Stimulated activated CD4-positive, alpha-beta T cell treated with anti-CD3 and anti-CD28 coated beads, TNF-alpha, amount 100 ng/mL, for 24 hours (primary cell): ENCODE data around the gene UBR7.
"Not testable (repeated sequence)": the region's sequence is repeated elsewhere in the genome, so short reads cannot be mapped to it uniquely, and the experiment has no call there.

Experiments
- DNase-seq, 3 experiments: peaks; one replicate each; pipeline ENCODE4 v3.0.0-alpha.2; 2020; ENCODE audit warnings: low read depth in 3 of 3

Gene UBR7

GRCh38 chr14:93195316-93195999 lies 11.6 kb upstream of the UBR7 start:
- DNase-seq: no peak

DNA sequence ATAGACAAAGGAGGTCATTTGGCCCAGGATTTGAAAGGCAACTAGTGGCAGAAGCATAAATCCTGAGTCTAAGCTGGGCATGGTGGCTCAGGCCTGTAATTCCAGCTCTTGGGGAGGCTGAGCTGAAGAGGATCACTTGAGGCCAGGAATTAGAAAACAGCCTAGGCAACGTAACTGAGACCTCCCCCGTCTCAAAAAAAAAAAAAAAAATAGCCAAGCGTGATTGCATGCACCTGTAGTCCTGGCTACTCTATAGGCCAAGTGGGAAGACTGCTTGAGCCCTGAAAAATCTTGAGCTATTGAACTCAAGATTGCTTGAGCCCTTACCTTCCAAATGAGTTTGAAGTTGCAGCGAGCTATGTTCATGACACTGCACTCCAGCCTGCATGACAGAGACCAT lies 8.0 kb upstream of the UBR7 start:
- DNase-seq: no peak

DNA sequence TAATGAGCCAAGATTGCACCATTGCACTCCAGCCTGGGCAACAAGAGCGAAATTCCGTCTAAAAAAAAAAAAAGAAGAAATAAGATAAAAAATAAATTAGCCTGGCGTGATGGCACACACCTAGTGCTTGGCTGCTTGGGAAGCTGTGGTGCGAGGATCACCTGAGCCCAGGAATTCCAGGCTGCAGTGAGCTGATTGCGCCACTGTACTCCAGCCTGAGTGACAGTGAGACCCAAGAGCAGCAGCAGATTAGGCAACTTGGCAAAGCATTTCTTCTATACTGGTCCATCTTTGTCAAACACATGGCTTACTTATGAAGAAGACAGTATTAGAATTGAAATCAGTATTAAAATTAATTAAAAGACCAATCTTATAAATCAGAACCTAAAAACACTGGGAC lies 6.5 kb upstream of the UBR7 start:
- no peak for DNase-seq

DNA sequence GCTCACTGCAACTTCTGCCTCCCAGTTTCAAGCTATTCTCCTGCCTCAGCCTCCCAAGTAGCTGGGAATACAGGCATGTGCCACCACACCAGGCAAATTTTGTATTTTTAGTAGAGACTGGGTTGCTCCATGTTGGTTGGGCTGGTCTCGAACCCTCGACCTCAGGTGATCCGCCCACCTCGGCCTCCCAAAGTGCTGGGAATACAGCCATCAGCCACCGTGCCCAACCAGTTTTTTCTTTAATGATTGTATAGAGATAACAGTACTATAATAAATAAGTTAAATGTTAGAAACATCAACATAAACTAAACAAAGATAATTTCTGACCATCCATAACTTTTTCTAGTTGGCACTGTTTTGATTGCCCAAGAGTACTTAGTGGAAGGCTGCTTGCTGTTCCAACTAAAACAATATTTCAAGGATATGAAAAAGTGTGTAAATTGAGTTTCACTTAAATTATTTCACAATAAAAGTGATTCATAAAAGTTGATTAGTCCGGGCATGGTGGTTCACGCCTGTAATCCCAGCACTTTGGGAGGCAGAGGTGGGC lies 5.8 kb upstream of the UBR7 start:
- DNase-seq: no peak

DNA sequence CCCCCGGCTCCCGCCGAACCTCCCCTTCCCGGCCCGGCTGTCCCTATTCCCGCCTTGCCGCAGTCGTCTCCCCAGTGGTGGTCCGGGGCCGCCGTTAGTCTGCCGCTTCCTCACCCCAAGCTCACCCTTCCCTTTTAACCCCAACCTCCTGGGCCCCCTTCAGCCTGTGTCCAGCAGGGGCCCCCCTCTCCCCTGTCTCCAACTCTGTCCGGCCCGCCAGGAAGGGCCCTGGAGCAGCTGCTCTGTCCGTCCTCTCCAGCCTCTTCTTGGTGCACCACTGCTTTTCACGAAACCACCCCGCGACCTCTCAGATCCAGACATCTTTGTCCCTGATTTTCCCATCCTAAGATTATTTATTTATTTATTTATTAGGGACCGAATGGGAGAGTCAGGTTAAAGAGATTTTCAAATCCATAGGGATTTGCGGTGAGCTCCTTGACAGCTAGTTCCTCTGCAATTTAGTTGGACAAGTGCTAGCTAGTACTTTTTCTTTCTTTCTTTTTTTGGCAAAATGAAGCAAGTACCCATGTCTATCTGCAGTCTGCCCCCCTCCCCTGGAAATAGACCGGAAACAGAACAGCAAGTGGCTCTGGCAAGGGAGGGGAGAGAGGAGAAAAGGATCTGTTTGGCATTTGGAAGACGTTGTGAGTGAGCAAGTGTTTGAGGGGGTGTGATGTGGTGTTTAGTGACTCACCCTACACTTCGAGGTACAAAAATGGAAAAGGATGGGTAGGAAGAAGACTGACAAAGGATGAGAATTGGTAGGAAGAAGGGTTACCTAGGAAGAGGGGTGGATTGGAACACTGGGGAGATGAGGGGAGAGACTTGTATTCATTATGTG lies 632 bp downstream of the UBR7 start:
- DNase-seq: no peak

DNA sequence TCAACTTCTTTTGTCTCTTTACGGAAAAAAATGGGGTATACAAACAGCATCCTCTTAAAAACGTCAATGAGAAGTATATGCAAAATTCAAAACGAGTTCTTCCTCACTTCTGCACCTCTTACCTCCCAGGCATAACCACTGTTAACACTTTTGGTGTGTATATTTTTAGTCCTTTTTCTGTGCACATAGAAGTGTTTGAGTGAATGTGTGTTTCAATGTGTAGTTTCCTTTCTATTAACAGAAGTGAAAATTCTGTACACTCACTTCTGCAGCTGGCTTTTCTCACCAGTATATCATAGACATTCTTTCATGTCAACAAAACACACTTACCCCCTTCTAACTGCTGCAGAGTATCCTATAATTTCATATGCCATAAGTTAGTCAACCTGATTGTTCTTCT lies 5.4 kb downstream of the UBR7 start:
- DNase-seq: no peak

DNA sequence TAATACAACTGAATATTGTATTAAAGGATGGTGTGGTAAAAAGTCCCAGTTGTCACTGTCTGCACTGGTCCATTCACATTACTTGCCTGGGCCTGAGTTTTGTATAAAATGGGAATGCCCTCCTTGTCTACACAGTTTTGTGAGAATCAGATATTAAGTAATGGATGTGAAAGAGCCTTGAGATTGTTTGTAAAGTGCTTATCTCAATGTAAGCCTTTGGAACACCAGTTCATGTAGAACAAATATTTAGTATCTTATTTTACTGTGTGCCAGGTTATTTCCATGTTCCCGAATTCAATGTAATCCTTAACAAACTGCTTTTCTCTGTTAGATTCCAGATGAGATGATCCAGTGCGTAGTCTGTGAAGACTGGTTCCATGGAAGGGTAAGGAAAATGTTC lies 7.5 kb downstream of the UBR7 start:
- no peak for DNase-seq

DNA sequence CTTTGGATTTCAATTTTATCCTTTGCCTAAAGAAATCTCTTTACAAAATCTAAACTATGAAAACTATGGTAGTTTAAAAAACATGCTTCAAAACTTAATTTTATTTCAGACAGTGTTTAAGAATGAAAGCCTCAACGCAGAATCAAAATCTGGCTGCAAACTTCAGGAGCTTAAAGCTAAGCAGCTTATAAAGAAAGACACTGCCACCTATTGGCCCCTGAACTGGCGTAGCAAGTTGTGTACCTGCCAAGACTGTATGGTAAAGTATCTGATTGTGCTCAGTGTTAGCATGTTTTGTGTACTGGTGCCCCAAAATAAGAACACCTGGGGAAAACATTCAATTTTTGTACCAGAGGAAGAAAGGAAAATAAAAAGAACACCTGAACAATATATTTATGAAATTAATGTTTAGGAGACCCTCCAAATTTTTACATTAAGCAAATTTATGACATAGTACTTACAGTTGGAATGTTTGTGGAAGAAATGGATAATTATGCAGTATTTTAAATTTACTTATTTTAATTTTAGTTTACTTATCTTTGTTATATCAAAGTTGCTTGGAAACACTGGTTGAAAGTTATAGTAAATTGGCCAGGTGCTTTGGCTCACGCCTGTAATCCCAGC lies 12.2 kb downstream of the UBR7 start:
- DNase-seq: no peak

- no peak for DNase-seq
These were observed 13.5 kb downstream of the UBR7 start for GRCh38 chr14:93220509-93220908.

DNA sequence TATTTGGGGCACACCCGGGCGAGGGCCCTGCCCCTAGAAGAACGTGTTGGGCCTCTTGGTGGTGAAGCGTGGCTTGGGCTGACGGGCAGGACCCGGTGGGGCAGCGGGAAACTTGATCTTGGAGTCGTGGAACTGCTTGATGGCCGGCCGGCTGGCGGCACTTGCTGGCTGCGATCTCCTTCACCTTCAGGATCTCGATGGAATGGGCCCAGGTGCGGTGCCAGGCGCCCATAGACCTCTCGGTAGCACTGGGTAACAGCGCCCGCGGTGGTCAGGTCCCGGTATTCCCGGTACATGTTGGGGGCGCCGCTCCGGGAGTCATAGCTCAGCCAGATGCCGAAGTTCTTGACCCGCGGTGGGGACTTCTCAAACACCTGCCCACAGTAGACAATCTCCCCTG lies 16.5 kb downstream of the UBR7 start:
- no peak for DNase-seq

DNA sequence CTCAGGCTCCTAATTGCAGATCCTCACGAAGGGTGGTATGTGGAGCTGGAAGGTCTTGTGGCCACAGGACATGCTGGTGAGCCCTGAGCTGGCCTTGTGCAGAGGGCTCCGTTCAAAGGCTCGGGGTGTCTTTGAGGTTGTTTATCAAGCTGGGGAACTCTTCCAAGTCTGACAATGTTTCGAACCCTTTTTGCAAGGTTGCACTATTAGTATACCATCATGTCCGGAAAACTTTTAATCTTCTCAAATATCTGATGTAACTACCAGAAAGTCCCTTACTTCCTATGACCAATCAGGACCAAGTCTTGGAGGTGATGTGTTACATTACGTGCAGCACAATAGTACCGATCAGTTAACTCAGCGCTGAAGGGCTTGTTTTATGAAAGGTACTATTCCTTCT lies 21.5 kb downstream of the UBR7 start:
- no peak for DNase-seq

- DNase-seq: no peak
These were observed 23.5 kb downstream of the UBR7 start for GRCh38 chr14:93230539-93230938.

DNA sequence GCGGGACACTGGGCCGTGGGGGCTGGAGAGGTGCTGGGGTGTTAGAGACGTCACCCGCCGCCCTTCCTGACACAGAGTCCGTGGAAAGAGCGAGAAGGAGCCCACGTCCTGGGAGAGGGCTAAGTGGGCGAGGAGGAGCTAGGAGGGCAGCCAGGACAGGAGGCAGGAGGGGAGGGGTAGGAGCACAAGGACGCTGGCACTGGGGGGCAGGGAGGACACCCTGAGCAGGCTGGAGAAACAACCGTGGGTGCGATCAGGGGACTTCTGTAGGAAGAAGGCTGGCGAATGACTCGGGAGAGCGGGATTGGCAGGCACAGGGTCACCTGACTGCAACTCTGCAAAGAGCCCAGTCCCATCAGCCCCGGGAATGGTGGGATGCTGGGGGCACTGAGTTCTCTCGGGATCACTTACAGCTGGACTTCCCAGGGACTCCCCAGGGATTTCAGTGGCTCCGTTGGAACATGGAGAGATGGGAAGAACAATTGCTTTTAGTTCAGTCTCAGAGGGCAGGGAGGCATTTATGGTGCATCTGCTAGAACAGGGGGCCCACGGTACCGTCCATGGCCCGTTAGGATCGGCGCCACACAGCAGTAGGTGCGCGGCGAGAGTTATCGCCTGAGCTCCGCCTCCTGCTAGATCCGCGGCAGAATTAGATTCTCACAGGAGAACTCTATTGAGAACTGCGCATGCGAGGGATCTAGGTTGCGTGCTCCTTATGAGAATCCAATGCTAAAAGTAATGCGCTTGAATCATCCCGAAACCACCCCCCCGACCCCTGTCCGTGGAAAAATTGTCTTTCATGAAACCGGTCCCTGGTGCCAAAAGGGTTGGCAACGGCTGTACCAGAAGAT lies 24.3 kb downstream of the UBR7 start:
- no peak for DNase-seq

DNA sequence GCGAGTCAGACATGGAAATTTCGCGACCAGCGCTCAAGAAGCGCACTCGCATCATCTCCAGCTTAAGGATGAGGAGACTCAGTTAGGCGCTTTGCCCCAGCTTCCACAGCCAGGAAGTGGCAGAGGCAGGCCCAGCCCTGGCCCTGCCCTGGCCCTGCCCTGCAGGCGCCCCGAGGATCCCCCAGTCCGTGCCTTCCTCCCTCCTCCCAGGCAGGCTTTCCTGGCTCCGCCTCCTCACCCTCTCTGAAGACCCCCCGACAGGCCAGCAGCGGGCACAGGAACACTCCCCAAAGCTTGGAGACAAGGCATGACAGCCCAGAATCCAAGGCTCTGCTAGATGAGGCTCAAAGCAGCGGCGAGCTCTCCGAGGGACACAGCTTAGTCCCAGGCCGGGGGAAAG lies 25.1 kb downstream of the UBR7 start:
- no peak for DNase-seq

DNA sequence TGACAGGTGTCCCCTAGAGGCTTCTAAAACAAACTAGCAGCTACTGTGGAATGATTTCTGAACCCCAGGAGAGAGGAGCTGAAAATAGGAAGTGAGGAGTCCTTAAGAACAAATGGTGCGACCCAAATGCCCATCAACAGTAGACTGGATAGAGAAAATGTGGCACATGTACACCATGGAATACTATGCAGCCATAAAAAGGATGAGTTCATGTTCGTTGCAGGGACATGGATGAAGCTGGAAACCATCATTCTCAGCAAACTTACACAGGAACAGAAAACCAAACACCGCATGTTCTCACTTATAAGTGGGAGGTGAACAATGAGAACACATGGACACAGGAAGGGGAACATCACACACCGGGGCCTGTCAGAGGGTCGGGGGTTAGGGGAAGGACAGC lies 26.0 kb downstream of the UBR7 start:
- DNase-seq: not testable (repeated sequence)

GRCh38 chr14:93234798-93235197 lies 27.7 kb downstream of the UBR7 start:
- no peak for DNase-seq

- no peak for DNase-seq
These were observed 33.0 kb downstream of the UBR7 start for GRCh38 chr14:93239869-93240677.

DNA sequence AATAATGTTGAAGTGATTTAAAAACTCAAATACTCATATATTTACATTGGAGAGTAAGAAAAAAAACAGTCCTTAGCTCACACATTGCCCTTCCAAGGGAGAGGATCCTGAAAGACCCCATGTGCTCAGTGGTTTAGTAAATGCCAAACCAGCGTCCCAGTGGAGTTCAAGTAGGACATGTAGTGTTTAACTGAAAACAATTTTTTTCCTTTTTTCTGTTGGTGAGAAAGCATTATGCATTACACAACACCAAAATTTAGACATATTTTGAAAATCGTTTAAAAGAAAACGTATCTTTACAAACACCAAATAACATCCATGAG lies 33.6 kb downstream of the UBR7 start:
- no peak for DNase-seq

- no peak for DNase-seq
These were observed 38.8 kb downstream of the UBR7 start for GRCh38 chr14:93245764-93246420.

DNA sequence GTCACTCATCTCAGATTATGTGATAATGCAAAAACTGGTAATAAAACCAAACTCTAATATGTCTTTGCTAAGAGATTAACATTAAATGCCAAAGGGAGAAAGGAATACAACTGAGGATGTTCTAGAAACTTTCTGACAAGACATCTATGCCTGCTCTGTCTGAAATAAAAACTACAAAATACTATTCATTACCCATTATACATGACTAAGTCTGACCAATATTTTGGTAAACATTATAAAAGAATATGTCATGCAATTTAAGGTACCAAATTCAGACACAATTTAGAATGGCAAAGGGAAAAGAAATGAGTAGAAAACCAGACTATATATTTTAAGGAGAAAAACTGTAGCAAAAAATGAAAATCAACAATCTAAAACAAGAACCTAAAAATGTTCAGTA lies 39.5 kb downstream of the UBR7 start:
- no peak for DNase-seq
